H1 (cell line): Measurements from ENCODE around the gene HACE1. TPM values are rescaled to one million over a fixed set of nuclear protein-coding genes. Genes with fewer than 3 reads are reported as not detected.

Experiments
- CTCF ChIA-PET: fragments of 300-600 bp; sonication (Branson Sonifier 250); formaldehyde crosslinking; loops from one replicate; lab custom pipeline; 2021; ENCODE audit not compliant: partially characterized antibody; lab: Charles Lee
- POLR2A ChIA-PET: fragments of 300-600 bp; sonication (Branson Sonifier 250); formaldehyde crosslinking; loops from one replicate; lab custom pipeline; 2021; ENCODE audit warnings: inconsistent platforms; ENCODE audit not compliant: partially characterized antibody; lab: Charles Lee
- DNase-seq, 2 experiments: peaks; one replicate each; pipeline versions ENCODE4 v3.0.0 to v3.0.0-alpha.2; 2010 to 2022; ENCODE audit warnings: low spot score in 2 of 2, low read depth in 1 of 2, mixed read lengths in 1 of 2
- FAIRE-seq: peaks from 2 replicates; lab custom pipeline; 2011; peaks lifted over from hg19 to GRCh38; lab: Jason Lieb, UNC
- H2AFZ ChIP-seq: 2 replicates; pipeline ENCODE4 v1.8.1; 2012; ENCODE audit warnings: low read length, inconsistent platforms
- H2AK5ac ChIP-seq: 2 replicates; pipeline ENCODE4 v1.6.1; 2013; ENCODE audit warnings: low read depth, low read length
- H2BK120ac ChIP-seq: replicated peaks from 2 replicates; pipeline ENCODE3; 2013; ENCODE audit warnings: low read depth, low read length, inconsistent platforms
- H2BK12ac ChIP-seq: 2 replicates; pipeline ENCODE4 v1.6.1; 2013; ENCODE audit warnings: low read depth, low read length
- H2BK15ac ChIP-seq: 2 replicates; pipeline ENCODE4 v1.6.1; 2013; ENCODE audit warnings: low read length
- H2BK20ac ChIP-seq: 2 replicates; pipeline ENCODE4 v1.6.1; 2013; ENCODE audit warnings: low read length
- H2BK5ac ChIP-seq: 2 replicates; pipeline ENCODE4 v1.6.1; 2013; ENCODE audit warnings: low read depth, low read length
- H3K14ac ChIP-seq: 2 replicates; pipeline ENCODE4 v1.6.1; 2013; ENCODE audit warnings: inconsistent platforms; ENCODE audit not compliant: insufficient read length
- H3K18ac ChIP-seq: 2 replicates; pipeline ENCODE4 v1.6.1; 2013; ENCODE audit warnings: low read length; ENCODE audit errors: extremely low read depth
- H3K23ac ChIP-seq: 2 replicates; pipeline ENCODE4 v1.6.1; 2013; ENCODE audit warnings: inconsistent platforms; ENCODE audit not compliant: insufficient read length
- H3K23me2 ChIP-seq: 2 replicates; pipeline ENCODE4 v1.6.1; 2013; ENCODE audit warnings: low read depth, low read length
- H3K27ac ChIP-seq: 2 replicates; pipeline ENCODE4 v1.6.1; 2011; ENCODE audit warnings: low read depth, low read length, inconsistent platforms
- H3K27me3 ChIP-seq, 4 experiments: replicated peaks in 1 of 4; 1 replicate in 1 of 4; 2 replicates in 3 of 4; pipeline versions ENCODE4 v1.6.1 to v1.8.1; 2011 to 2013; ENCODE audit warnings: low read length in 3 of 4, mild to moderate bottlenecking in 3 of 4, inconsistent platforms in 2 of 4, mixed read lengths in 2 of 4, moderate library complexity in 1 of 4; ENCODE audit not compliant: control insufficient read depth in 3 of 4, insufficient read depth in 3 of 4; ENCODE audit errors: extremely low read depth in 1 of 4
- H3K36me3 ChIP-seq, 4 experiments: 2 replicates each; pipeline versions ENCODE4 v1.6.1 to v1.8.1; 2011 to 2013; ENCODE audit warnings: mild to moderate bottlenecking in 4 of 4, low read length in 3 of 4, moderate library complexity in 2 of 4, control low read depth in 1 of 4, inconsistent platforms in 1 of 4; ENCODE audit not compliant: insufficient read depth in 4 of 4, control insufficient read depth in 2 of 4
- H3K4ac ChIP-seq: replicated peaks from 2 replicates; pipeline ENCODE3; 2013; ENCODE audit warnings: low read length, low read depth, mixed read lengths, inconsistent platforms; ENCODE audit not compliant: insufficient read length
- H3K4me1 ChIP-seq, 4 experiments: replicated peaks in 1 of 4; 1 replicate in 1 of 4; 2 replicates in 3 of 4; pipeline versions ENCODE4 v1.6.1 to v1.8.1; 2011 to 2013; ENCODE audit warnings: low read length in 3 of 4, inconsistent platforms in 2 of 4, mixed read lengths in 1 of 4; ENCODE audit not compliant: insufficient read depth in 4 of 4, control insufficient read depth in 3 of 4
- H3K4me2 ChIP-seq, 2 experiments: 2 replicates each; pipeline versions ENCODE4 v1.6.1 to v1.8.1; 2011 to 2013; ENCODE audit warnings: low read depth in 2 of 2, low read length in 2 of 2, control low read depth in 1 of 2, inconsistent platforms in 1 of 2, mild to moderate bottlenecking in 1 of 2; ENCODE audit not compliant: insufficient read depth in 1 of 2
- H3K4me3 ChIP-seq, 4 experiments: fragments of 200-600, 300-600 bp in 1 of 4; sonication (generic), shearing (Covaris generic), sonication (Bioruptor Twin) in 1 of 4; 2 replicates each; pipeline versions ENCODE4 v1.5.1 to v1.8.1; 2011 to 2016; ENCODE audit warnings: low read length in 4 of 4, low read depth in 3 of 4, control low read depth in 2 of 4, inconsistent platforms in 2 of 4, mild to moderate bottlenecking in 2 of 4, mixed read lengths in 1 of 4, moderate library complexity in 1 of 4; ENCODE audit not compliant: insufficient read depth in 2 of 4; ENCODE audit errors: extremely low read depth in 1 of 4
- H3K56ac ChIP-seq: replicated peaks from 2 replicates; pipeline ENCODE3; 2013; ENCODE audit warnings: low read depth, mild to moderate bottlenecking, mixed read lengths, low read length, inconsistent platforms; ENCODE audit not compliant: insufficient read length
- H3K79me1 ChIP-seq: 2 replicates; pipeline ENCODE4 v1.6.1; 2013; ENCODE audit warnings: low read depth, low read length, control low read depth
- H3K79me2 ChIP-seq, 2 experiments: 2 replicates each; pipeline versions ENCODE4 v1.6.1 to v1.8.1; 2012 to 2013; ENCODE audit warnings: low read length in 2 of 2, mild to moderate bottlenecking in 2 of 2, inconsistent platforms in 1 of 2; ENCODE audit not compliant: insufficient read depth in 2 of 2, control insufficient read depth in 1 of 2
- H3K9ac ChIP-seq, 4 experiments: replicated peaks in 1 of 4; 1 replicate in 1 of 4; 2 replicates in 3 of 4; pipeline versions ENCODE4 v1.6.1 to v1.8.1; 2011 to 2013; ENCODE audit warnings: low read depth in 3 of 4, low read length in 3 of 4, control low read depth in 2 of 4, mild to moderate bottlenecking in 2 of 4, moderate library complexity in 2 of 4, inconsistent platforms in 1 of 4; ENCODE audit errors: extremely low read depth in 1 of 4
- H3K9me3 ChIP-seq, 2 experiments: 2 replicates each; pipeline versions ENCODE4 v1.6.1 to v1.8.1; 2012 to 2013; ENCODE audit warnings: mild to moderate bottlenecking in 2 of 2, moderate library complexity in 2 of 2, control low read depth in 1 of 2, inconsistent platforms in 1 of 2, low read depth in 1 of 2, low read length in 1 of 2, mixed read lengths in 1 of 2; ENCODE audit not compliant: insufficient read depth in 2 of 2
- H4K20me1 ChIP-seq, 2 experiments: replicated peaks in 1 of 2; 2 replicates each; pipeline versions ENCODE3 to v1.8.1; 2011 to 2013; ENCODE audit warnings: inconsistent platforms in 2 of 2, low read length in 2 of 2, mild to moderate bottlenecking in 1 of 2; ENCODE audit not compliant: insufficient read depth in 2 of 2, control insufficient read depth in 1 of 2
- H4K5ac ChIP-seq: 2 replicates; pipeline ENCODE4 v1.6.1; 2013; ENCODE audit warnings: low read length, low read depth, mixed read lengths, inconsistent platforms; ENCODE audit not compliant: insufficient read length
- H4K8ac ChIP-seq: 2 replicates; pipeline ENCODE4 v1.8.0; 2013; ENCODE audit warnings: mild to moderate bottlenecking, moderate library complexity, low read length, inconsistent platforms; ENCODE audit not compliant: insufficient read depth; ENCODE audit errors: extremely low read depth
- H4K91ac ChIP-seq: replicated peaks from 2 replicates; pipeline ENCODE3; 2013; ENCODE audit warnings: low read length, mixed read lengths, inconsistent platforms; ENCODE audit not compliant: insufficient read length
- BACH1 ChIP-seq: IDR thresholded peaks from 2 replicates; pipeline ENCODE4 v1.6.1; 2012; ENCODE audit warnings: low read length, improper control_type of control experiment
- CEBPB ChIP-seq: IDR thresholded peaks from 2 replicates; pipeline ENCODE4 v1.6.1; 2012; ENCODE audit warnings: low read depth, low read length
- HDAC2 ChIP-seq, 2 experiments: fragments of 300-600 bp in 1 of 2; sonication (generic) in 1 of 2; IDR thresholded peaks; 2 replicates each; pipeline ENCODE4 v1.6.1; 2011 to 2012; ENCODE audit warnings: low read depth in 2 of 2, low read length in 2 of 2, mild to moderate bottlenecking in 2 of 2, moderate library complexity in 2 of 2, borderline replicate concordance in 1 of 2, inconsistent platforms in 1 of 2
- MAFK ChIP-seq: IDR thresholded peaks from 2 replicates; pipeline ENCODE4 v1.6.1; 2012; ENCODE audit warnings: low read depth, mild to moderate bottlenecking, improper control_type of control experiment, low read length
- MAX ChIP-seq: IDR thresholded peaks from 2 replicates; pipeline ENCODE4 v1.6.1; 2012; ENCODE audit warnings: inconsistent platforms
- NANOG ChIP-seq: IDR thresholded peaks from 2 replicates; pipeline ENCODE4 v1.6.1; 2011; ENCODE audit warnings: low read length, low read depth, mild to moderate bottlenecking, inconsistent platforms; ENCODE audit not compliant: insufficient read depth, poor library complexity, severe bottlenecking
- POLR2A ChIP-seq, 2 experiments: IDR thresholded peaks; 1 replicate in 1 of 2; 2 replicates in 1 of 2; pipeline ENCODE4 v1.6.1; 2011; ENCODE audit warnings: low read depth in 2 of 2, low read length in 2 of 2, mild to moderate bottlenecking in 2 of 2; ENCODE audit errors: control extremely low read depth in 1 of 2
- POLR2AphosphoS5 ChIP-seq: IDR thresholded peaks from 2 replicates; pipeline ENCODE4 v1.6.1; 2011; ENCODE audit warnings: low read depth, low read length
- RBBP5 ChIP-seq: IDR thresholded peaks from 2 replicates; pipeline ENCODE4 v1.7.1; 2012; ENCODE audit warnings: low read depth, mild to moderate bottlenecking, inconsistent platforms, low read length, moderate library complexity, borderline replicate concordance
- SAP30 ChIP-seq: fragments of 300-600 bp; sonication (generic); IDR thresholded peaks from 2 replicates; pipeline ENCODE4 v1.7.1; 2012; ENCODE audit warnings: low read length, moderate library complexity, mild to moderate bottlenecking, inconsistent platforms; ENCODE audit not compliant: insufficient read depth, insufficient replicate concordance
- SIRT6 ChIP-seq: IDR thresholded peaks from one replicate; pipeline ENCODE4 v1.7.1; 2012; ENCODE audit warnings: low read length, inconsistent platforms
- SP1 ChIP-seq: IDR thresholded peaks from 2 replicates; pipeline ENCODE4 v1.6.1; 2011; ENCODE audit warnings: low read depth, low read length
- TBP ChIP-seq: IDR thresholded peaks from 2 replicates; pipeline ENCODE4 v1.6.1; 2011; ENCODE audit warnings: low read depth, low read length, improper control_type of control experiment
- WGBS, 2 experiments: shearing (Covaris generic) in 1 of 2; methylation state at CpG; one replicate each; pipeline versions ENCODE4 v1.1.6 to v1.1.7; 2013 to 2015; ENCODE audit warnings: low lambda C conversion rate in 2 of 2, mixed read lengths in 2 of 2, inconsistent platforms in 1 of 2, low coverage in 1 of 2, missing lambda C conversion rate in 1 of 2; ENCODE audit not compliant: insufficient replicate concordance in 2 of 2, insufficient coverage in 1 of 2, insufficient read length in 1 of 2; ENCODE audit errors: extremely low coverage in 1 of 2, missing lambda C conversion rate in 1 of 2; 5-methylcytosine and 5-hydroxymethylcytosine counted together
- polyA plus RNA-seq, 7 experiments: library from polyadenylated mRNA; depleted of rRNA in 3 of 7; stranded (reverse) in 5 of 7; unstranded in 2 of 7; fragments of >200 nt in 5 of 7; fragments of 200-250 nt in 2 of 7; gene quantifications; 1 replicate in 5 of 7; 2 replicates in 1 of 7; 4 replicates in 1 of 7; pipeline versions ENCODE4 v1.2.1 to v1.2.3, GENCODE V29; 2011 to 2013; ENCODE audit warnings: missing spikeins in 2 of 7, mixed read lengths in 2 of 7
- total RNA-seq: library from RNA; stranded (reverse); fragmentation: NEBNext Ultra II Directional; extraction: Animal tissue kit (Norgen Biotek cat#: 25700); gene quantifications from 2 replicates; pipeline ENCODE4 v1.2.1, GENCODE V29; 2021

The HACE1 gene
- total and polyA plus RNA-seq, 2 of the 8 experiments (the other 6 are each of a cell fraction or from before 2014, with no cell fraction given) = 7.1 to 21.3 TPM

- H4K8ac ChIP-seq = no peak overlapping the region
- no peak overlapping the region for H2AK5ac ChIP-seq
- H3K9me3 ChIP-seq = no peaks in the 10 kb centered on the region
- no peak overlapping the region for H3K4me2 ChIP-seq
- H4K20me1 ChIP-seq = no peaks in the 10 kb centered on the region
- no peaks in the 10 kb centered on the region for H3K27me3 ChIP-seq
- ChIA-PET CTCF (interaction anchor here (1.7 kb wide), 1 partner anchor 40 kb away, joined by 4 read pairs; no protein-coding TSS in a partner anchor), POLR2A (no interaction called here)
- no peaks in the 10 kb centered on the region for H3K79me2 ChIP-seq
- DNase-seq = no peak
- H2BK5ac ChIP-seq = no peak overlapping the region
- H3K23me2 ChIP-seq = no peaks in the 10 kb centered on the region
- no peak overlapping the region for H3K14ac ChIP-seq
- H3K27ac ChIP-seq = no peak overlapping the region
- H4K5ac ChIP-seq = no peak overlapping the region
- no peaks in the 10 kb centered on the region for H3K79me1 ChIP-seq
- peaks cover 0 to 13% (median 1%) of the 10 kb centered on the region in 4 experiments; a peak in 3 of 8 replicates for H3K36me3 ChIP-seq
- H2BK12ac ChIP-seq = no peak overlapping the region
- no peak overlapping the region for H3K4ac ChIP-seq
- no peak overlapping the region for H3K4me3 ChIP-seq
- no peak overlapping the region for H3K23ac ChIP-seq
- no peak overlapping the region for H2BK120ac ChIP-seq
- no peaks in the 10 kb centered on the region; a peak in 1 of 7 replicates for H3K4me1 ChIP-seq
- H3K9ac ChIP-seq = no peak overlapping the region
- WGBS, 2 experiments = 89% methylated on average over 2 of the region's 2 CpGs; no CpG with 5 or more reads in 1 of the 2 experiments
- no peak for FAIRE-seq
- H3K56ac ChIP-seq = no peak overlapping the region
- H2BK15ac ChIP-seq = no peak overlapping the region
- no peak overlapping the region for H3K18ac ChIP-seq
- H2BK20ac ChIP-seq = no peak overlapping the region
- H2AFZ ChIP-seq = no peak overlapping the region
- TF ChIP-seq SP1 (no peak), POLR2A (IDR thresholded peaks at IDR 0.05; ENCODE audit: control extremely low read depth in 1 of 2, low read depth in 2 of 2, low read length in 2 of 2) (no peak), TBP (no peak), POLR2AphosphoS5 (no peak), RBBP5 (no peak), MAX (no peak), MAFK (no peak), SIRT6 (no peak), HDAC2 (IDR thresholded peaks at IDR 0.05; ENCODE audit: borderline replicate concordance in 1 of 2, low read depth in 2 of 2, low read length in 2 of 2) (no peak), NANOG (no peak), SAP30 (no peak), CEBPB (no peak), BACH1 (no peak)
- H4K91ac ChIP-seq = no peak overlapping the region
Measured at GRCh38 chr6:104788400-104788799, 71.3 kb downstream of the HACE1 start.
